ENCODE results near the gene RBKS.
A peak's percentile ranks its signal among the peaks of the same experiment; 100 is the strongest.
"Not testable (repeated sequence)": the region's sequence is repeated elsewhere in the genome, so short reads cannot be mapped to it uniquely, and the experiment has no call there.

The RBKS gene

DNA sequence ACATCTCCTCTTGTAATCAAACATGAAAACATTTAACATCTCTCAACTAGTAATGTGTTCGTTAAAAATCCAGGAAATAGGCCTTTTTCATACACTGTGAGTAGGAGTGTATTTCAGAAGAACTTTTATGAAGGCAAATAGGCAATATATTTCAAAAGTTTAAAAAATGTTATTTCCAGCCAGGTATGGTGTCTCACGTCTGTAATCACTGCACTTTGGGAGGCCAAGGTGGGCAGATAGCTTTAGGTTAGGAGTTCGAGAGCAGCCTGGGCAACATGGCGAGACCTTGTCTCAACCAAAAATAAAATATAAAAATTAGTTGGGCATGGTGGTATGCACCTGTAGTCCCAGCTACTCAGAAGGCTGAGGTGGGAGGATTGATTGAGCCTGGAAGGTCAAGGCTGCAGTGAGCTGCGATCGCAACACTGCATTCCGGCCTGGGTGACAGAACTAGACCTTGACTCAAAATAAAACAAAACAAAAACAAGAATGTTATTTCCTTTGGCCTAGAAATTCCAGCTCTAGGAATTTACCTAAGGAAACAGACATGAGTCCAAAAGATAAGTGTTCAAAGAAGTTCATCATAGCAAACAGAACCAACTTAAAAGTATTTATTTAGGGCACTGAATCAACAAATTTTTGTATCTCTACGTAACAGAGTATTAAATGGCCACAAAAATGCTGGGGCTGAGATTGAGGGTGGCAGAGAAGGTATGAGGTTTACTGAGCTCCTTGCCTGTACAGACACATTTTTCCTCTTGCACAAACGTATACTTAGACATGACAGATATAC lies 14.9 kb downstream of the RBKS start:
- no peak for FAIRE-seq
- no peak for DNase-seq (ENCODE audit: insufficient read length, low spot score)

DNA sequence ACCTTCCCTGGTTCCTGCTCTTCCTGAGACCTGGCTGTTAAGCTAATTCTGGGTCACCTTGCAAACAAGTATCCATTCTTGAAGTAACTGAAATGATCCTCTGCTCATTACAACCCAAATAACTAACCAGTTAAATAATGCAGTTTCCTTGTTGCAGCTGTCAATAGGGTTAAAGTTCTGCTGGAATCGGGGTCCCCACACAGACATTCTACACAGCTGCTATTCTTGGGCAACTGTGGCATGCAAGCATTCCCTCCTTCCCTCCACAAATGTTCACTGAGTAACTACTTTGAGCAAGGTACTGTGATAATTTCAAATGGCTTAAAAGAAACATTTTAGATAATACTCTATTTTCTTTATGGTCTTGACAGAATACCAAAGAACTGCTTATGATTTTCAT lies 17.1 kb downstream of the RBKS start:
- DNase-seq (ENCODE audit: insufficient read length, low spot score) = no peak
- no peak for FAIRE-seq

DNA sequence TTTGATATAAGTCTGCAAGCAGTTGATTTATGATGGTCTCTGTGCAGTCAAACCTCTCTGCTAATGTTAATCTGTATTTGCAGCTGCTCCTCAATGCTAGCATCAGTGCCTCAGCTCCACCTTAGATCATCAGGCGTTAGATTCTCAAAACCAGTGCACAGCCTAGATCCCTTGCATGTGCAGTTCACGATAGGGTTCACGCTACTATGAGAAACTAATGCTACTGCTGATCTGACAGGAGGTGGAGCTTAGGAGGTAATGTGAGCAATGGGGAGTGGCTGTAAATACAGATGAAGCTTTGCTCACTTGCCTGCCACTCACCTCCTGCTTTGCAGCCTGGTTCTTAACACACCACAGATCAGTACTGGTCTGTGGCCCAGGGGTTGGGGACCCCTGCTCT lies 18.4 kb downstream of the RBKS start:
- FAIRE-seq (no peak), DNase-seq (ENCODE audit: insufficient read length, low spot score) (no peak)

DNA sequence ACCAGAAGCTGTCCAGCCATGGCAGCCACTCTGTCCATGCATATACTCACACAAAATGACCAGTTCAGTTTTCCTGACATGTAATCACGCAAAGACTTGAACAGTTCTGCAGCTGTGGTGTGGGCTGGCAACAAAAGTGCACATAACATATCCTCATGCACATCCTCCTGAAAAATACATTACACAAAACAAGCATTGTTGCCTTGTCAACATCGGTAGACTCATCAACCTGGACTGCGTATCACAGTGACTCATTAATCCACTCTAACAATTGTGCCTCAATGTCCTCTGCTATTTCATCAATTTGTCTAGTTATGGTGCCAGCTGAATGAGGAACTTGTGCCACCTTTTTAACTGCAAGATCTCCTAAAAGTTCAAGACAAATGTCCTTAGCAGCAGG lies 19.5 kb downstream of the RBKS start:
- no peak for DNase-seq (ENCODE audit: insufficient read length, low spot score)
- FAIRE-seq = no peak

DNA sequence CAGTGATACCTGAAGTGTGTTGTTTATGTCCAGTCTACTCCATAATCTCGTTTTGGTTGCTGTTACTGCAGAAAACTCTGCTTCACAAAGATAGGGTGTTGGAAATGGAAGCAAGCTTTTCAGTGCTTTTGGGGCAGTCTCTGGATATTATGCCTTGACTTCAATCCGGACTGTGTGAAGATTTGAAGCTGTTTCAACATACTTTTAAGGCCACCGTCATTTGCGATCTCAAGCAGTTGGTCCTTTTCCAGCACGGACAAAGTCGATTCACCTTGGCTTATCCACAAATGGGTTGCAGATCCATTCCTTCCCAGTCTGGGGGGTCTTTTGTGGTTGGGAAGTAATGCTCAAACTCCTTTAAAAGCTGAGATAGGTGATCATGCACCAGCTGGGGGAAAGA lies 20.4 kb downstream of the RBKS start:
- no peak for FAIRE-seq
- no peak for DNase-seq (ENCODE audit: insufficient read length, low spot score)

DNA sequence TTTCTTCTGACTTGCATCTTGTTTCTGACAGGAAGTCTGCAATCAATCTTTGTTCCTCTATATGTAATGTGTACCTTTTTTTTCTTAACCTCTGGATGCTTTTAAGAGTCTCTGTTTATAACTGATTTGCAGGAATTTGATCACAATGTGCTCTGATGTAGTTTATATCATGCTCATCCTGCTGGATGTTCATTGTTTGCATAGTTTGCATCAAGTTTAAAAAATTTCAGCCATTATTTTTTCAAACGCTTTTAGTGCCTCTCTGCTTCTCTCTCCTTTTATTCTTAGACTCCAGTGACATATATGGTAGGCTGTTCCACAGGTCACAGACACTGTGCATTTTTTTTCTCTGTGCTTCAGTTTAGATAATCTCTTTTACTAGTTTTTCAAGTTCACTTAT lies 23.9 kb downstream of the RBKS start:
- FAIRE-seq (no peak), DNase-seq (ENCODE audit: insufficient read length, low spot score) (no peak)

DNA sequence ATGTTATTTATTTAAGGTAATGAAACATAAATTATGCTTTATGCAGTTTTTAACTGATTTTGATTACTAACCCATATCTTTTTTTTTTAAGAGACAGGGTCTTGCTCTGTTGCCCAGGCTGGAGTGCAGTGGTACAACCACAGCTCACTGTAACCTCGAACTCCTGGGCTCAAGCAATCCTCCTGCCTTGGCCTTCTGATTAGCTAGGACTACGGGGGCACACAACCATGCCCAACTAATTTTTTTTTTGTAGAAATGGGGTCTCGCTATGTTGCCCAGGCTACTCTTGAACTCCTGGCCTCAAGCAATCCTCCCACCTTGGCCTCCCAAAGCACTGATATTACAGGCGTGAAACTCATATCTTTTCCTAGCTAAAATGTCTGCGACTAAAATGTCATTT lies 26.2 kb downstream of the RBKS start:
- FAIRE-seq; DNase-seq (ENCODE audit: insufficient read length, low spot score): not testable (repeated sequence)

DNA sequence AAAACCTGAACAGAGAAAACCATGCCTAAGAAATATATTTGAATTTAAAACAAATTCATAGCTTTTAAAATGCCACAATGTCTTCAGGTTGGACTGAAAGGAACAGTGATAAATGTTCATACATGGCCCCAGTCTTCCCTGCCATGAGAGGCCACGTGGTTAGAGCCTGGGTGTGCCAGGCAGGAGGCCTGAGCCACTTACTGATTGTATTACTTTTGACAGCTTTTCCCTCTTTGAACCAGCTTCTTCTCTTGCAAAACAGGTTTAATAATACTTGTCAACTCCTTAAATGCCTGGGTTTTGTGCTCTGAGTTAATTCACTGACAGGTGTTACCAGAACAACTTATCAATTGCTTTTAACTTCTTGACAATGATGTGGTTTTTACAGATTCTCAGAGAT lies 27.0 kb downstream of the RBKS start:
- FAIRE-seq (no peak), DNase-seq (ENCODE audit: insufficient read length, low spot score) (no peak)

DNA sequence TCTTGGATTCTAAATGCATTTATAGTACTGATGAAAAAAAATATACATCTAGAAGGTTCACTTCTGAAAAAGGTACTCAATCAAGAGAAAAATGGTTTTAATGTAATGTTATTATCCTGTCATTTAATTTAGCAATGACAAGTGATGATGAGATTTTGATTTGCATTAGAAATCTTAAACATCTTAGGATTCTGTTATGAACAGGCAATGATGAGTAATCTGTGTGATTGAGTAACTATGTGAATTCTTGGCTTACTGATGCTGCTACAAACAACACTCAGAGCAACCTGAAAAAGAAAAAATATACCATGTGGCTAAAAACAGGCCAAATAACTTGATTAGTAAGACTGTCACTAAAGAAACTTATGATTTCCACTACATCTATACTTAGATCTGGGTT lies 30.1 kb downstream of the RBKS start:
- no peak for FAIRE-seq

DNA sequence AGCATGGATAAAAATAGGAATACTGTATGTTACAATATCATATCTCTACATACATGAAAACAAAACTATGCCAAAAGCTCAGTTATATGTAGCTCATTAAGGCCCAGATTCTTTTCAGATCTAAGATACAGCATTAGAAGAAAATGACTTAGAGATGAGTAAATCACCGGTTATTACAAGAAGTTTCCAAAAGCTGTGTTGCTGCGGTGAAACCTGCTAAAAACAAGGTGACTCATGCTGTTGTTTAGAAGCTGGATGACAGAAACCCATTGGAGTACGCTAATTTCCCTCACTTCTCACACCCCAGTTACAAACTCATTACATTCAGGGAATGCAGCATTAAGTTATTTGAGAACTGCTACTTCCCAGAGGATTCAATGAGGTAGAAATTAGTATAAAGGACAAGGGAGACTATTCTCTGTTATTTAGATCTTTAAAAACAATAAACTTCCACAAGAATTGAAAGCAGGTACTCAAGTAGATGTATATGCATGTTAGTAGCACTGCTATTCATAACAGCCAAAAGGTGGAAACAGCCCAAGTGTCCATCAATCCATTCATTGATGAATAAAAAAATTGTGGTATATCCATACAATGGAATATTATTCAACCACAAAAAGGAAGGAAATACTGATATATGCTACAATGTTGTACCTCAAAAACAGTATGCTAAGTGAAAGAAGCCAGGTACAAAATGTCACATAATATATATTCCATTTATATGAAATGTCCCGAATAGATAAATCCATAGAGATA lies 32.6 kb downstream of the RBKS start:
- DNase-seq (ENCODE audit: insufficient read length, low spot score) = no peak
- FAIRE-seq = peak; percentile 49

More for the DNA sequence above, 30.1 kb downstream of the RBKS start:
- peak; percentile 51 for DNase-seq (ENCODE audit: insufficient read length, low spot score)

DNA sequence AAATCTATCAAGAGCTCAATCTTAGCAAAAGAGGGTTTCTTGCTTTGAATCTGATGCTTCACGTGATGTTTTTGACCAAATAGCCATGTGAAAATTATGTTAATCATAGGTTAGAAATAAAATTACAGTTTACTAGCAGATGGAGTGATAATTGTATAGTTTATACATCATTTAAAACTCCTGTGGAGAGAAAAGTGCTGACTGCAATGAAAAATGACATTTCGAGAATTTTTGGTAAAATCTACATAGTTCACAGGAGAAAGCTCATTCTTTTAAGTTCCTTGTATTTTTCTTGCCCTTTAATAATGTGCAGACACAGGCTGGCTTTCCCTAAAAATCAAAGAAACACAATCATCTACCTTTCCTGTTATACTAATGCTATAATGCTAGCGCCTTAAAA lies 33.2 kb downstream of the RBKS start:
- FAIRE-seq = no peak
- DNase-seq (ENCODE audit: insufficient read length, low spot score) = no peak

DNA sequence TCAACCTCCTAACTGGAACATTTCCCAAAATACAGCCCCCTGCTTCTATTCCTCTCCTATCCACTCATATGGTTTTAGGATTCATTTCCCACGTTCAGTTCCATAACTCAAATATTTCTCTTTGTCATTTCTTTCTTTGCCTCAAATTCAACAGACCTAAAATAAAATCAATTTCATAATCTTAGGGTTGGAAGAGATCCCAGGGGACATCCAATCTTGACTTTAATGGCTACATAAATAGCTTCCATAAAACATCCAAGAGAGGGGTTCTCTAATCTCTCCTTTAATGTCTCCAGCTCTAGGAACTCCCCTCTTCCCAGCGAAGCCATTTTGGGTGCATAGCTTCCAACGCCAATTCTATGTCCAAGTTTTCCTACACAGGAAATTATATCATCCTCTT lies 33.8 kb downstream of the RBKS start:
- DNase-seq (ENCODE audit: insufficient read length, low spot score) (no peak), FAIRE-seq (no peak)

DNA sequence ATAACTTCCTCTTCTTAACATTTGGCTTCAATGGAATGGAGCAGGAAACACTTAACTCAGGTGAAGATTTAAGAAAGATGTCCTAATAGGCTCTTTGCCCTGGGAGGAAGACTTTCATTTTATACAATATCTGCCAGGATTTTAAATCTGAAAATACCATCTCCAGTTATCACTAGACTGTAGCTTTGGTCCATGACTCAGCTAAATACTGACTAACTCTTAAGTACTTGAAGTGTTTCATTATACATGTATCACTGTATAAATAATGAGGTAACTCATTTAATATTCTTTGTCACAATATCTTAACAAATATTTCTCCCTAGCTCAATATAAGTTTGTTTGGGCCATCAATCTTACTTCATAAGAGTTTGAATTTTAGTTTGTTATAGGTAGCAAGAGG lies 34.7 kb downstream of the RBKS start:
- FAIRE-seq = no peak
- no peak for DNase-seq (ENCODE audit: insufficient read length, low spot score)

DNA sequence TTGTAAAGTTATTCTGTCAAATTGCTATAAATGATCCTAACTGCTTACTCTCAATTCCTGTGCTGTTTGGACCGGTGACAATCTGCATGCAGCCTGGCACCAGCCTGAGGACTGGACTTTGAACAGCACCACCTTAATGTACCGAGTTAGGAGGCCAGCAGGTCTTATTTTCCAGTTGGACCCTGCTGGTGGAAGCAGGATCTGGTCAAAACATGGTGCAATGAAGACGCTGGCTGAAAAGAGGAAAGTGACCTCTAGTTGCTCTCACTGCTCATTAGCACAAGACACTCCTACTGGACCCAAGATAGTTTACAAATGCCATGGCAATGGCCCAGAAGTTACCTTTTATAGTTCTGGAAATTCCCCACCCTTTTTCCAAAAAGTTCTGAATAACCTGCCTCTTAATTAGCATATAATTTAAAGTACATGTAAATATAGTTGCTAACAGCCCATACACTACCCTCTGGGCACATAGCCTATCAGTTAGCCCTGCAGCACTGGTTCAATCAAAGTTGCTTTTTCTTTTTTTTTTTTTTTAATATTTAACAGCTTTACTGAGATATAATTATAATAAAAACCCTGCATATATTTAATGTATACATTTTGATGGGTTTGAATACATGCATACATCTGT lies 35.8 kb downstream of the RBKS start:
- FAIRE-seq = no peak

DNA sequence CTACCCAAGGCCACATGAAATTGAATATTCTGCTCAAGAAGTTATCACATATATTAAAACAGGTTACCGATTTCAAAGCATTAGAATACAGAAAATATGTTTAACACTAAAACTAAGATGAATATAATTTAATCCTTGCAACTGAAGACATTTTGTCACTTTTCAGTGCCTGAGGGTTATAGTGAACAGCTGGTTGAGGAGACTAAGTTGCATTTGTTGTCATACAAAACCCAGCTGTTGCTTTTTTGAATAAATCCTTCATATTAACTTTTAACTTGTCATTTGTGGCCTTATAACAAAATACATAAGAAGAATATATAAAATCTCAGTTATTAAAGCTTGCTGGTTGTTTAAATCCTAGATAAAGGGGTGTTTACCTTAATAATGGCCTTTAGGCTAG lies 37.5 kb downstream of the RBKS start:
- FAIRE-seq = no peak
- DNase-seq (ENCODE audit: insufficient read length, low spot score) = no peak

More for the DNA sequence above, 35.8 kb downstream of the RBKS start:
- DNase-seq (ENCODE audit: insufficient read length, low spot score) = no peak

DNA sequence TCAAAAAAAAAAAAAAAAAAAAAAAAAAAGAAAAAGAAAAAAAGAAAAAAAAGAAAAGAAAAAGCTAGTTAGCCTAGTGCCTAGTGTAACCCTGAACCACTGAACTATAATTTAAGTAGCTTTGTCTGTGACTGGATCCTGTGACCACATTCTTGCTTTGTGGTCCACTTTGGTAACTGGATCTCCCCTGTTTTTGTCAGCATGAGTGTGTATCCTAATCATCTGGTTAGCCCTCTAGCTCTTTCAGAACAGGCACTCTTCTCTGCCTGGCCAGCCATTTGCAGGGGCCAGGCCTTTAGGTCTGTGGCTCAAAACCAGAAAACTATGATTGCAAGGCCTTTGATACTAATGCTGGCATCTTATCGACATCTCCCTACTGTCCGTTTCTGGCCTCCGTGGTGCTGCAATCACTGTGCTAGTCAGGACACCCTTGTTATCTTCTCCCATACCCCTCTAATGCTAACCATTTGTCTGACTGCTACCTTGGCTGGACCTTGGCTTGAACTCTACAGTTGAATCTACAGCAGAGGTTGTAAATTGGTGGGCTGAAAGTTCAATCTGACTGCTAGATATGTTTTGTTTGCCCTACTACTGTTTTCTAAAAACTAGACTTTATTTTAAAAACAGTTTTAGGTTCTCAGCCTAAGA lies 40.5 kb downstream of the RBKS start:
- peak; percentile 4 for FAIRE-seq
- no peak for DNase-seq (ENCODE audit: insufficient read length, low spot score)

DNA sequence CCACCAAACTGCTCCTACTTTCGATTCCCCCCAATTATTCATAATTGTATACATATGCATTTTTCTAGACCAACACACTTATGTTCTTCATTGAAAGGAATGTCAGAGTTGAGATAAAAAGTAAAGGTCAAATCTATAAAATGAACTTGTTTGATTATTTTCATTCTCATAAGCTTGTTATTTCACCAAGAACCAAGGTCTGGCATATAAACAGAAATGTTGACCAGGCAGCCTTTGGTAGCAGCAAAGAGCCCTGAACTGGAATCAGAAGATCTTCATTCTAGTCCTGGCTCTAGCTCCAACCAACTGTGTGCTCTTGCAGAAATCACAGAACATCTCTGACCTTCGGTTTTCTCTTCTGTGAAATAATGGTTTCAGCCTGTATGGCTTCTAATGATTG lies 42.9 kb downstream of the RBKS start:
- DNase-seq (ENCODE audit: insufficient read length, low spot score) (no peak), FAIRE-seq (no peak)

DNA sequence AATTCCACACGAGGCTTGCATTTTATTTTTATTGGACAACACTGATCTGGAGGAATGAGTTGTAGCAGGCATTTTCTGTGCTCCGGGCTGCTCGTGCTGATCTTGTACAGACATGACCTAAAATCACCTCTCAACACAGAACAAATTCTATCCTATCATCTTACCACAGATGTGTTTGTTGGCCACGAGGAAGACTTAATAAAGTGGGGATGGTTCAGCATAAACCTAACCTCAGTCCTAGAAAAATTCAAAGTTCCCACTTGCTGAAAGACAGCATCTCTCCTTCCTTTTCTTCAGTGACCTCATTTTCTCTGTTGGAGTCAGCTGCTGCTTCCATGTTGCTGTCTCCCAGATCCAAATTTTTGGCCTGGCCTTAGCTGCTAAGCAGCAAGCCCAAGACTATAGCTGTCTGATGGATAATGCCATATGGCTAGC lies 45.3 kb downstream of the RBKS start:
- FAIRE-seq (no peak), DNase-seq (ENCODE audit: insufficient read length, low spot score) (no peak)

DNA sequence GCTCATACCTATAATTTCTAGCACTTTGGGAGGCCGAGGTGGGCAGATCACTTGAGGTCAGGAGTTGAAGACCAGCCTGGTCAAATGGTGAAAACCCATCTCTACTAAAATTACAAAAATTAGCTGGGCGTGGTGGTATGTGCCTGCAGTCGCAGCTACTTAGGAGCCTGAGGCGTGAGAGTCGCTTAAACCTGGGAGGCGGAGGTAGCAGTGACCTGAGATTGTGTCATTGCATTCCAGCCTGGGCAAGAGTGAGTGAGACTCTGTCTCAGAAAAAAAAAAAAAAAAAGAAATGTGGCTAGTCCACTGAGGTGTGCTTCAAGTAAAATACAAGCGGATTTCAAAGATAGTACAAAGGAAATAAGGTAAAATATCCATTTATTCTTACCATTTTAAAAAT lies 46.2 kb downstream of the RBKS start:
- no peak for DNase-seq (ENCODE audit: insufficient read length, low spot score)
- no peak for FAIRE-seq

DNA sequence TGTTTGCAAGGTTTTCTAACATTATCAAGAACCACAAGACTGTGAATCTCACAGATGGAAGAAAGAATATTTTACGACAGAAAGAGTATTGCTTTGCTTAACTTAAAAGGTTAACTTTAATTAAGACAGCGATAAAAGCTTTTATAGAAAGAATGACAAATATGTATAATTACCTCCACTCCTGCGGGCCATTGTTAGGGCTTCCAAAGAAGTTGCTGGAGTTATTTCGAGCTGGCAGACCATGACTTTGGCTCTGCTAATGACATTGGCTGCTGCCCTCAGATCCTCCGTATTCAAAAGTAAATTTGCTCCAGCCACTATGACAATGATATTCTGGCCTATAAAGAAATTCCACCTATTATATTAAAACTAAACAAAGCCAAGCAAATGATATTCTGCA lies 47.3 kb downstream of the RBKS start:
- FAIRE-seq (no peak), DNase-seq (ENCODE audit: insufficient read length, low spot score) (no peak)

DNA sequence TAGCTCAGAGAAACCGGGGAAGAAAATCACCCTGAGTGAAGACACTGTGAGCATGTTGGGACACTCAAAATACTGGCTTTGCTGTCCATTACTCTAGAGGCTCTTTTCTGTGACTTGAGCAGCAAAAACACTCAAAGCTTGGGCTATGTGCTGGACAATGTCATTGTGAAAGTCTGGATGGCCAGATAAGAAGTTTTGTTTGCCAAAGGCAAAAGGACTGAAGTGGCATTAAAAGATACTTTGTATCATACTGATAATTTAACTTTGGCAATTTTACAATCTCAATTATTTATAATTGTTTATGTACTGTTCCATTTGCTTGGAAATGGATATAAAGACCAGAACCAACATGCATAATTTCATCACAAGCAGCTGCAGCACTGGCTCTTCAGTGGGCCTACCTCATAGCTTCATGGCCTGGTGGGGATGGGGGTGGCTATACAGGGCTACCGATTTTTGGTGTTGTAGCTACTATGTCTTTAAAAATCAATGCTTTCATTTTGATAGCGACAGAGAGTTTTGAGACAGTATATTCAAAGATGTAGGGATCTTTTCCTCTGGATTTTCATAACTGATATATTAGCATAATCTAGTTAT lies 51.1 kb downstream of the RBKS start:
- DNase-seq (ENCODE audit: insufficient read length, low spot score) = no peak
- no peak for FAIRE-seq

Measured in HTR-8/SVneo (cell line).